GM18517 (cell line): ENCODE data around the gene IGSF9.

Experiments used
- ATAC-seq: cut with Tn5 transposase; IDR thresholded peaks from one replicate; pipeline ENCODE4 v1.9.1; 2021; ENCODE audit warnings: mild to moderate bottlenecking, moderate library complexity; ENCODE audit not compliant: unreplicated experiment

Gene IGSF9

DNA sequence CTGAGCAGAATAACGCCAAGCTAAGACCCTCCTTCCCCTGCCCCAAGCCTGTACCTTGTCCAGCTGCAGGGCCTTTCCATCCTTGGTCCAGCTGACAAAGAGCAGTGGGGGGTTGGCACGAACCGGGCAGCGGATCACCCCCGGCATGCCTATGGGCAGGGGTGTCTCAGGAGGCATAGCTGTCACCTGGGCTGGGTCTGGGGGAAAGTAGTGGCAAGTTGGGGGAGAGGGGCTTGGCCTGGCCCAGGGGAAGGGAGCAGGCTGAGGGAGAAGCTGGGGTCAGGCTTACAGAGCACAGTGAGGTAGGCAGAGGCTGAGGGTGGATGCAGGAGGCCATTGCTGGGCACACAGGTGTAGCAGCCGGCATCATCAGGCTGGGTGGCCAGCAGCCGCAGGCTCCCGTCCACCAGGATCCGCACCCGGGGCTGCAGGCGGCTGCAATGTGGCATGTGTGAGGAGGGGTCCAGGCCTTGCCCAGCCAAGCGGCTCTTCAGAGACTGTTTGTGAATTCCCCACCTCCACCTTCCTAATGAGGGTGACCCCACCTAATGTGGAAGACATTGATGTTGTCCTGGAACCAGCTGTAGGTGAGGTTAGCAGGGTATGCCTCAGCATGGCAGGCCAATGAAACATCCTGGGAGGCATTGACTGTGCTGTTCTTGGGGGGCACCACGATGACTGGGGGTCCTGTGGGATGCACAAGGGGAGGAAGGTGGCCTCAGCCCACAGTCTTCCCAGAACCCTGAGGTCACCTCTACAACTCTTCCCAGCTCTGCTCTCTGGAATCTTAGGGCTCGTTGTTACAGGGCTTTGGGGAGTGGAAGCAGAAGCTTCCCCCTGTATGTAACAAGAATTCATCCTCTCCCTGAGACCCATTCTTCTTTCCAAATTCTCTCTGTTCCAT is 11.0 kb downstream of the IGSF9 start:
- no peak for ATAC-seq

DNA sequence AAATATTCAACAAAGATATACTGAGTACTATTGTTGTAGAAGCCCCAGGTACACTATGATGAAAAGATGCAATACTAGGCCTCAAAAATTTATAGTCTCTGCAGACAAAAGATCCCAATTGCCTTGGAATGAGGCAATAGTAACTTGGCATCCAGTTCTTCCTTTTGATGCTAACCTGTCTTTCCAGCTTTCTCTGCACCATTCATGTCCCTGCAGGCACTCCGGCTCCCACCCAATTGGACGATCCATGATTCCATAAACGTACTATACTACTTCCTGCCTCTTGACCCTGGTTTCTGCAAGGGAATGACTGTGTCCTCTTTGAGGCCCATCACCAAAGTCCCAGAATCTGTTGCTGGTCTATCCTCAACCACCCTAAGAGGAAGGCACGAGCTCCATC is 12.1 kb downstream of the IGSF9 start:
- no peak for ATAC-seq

DNA sequence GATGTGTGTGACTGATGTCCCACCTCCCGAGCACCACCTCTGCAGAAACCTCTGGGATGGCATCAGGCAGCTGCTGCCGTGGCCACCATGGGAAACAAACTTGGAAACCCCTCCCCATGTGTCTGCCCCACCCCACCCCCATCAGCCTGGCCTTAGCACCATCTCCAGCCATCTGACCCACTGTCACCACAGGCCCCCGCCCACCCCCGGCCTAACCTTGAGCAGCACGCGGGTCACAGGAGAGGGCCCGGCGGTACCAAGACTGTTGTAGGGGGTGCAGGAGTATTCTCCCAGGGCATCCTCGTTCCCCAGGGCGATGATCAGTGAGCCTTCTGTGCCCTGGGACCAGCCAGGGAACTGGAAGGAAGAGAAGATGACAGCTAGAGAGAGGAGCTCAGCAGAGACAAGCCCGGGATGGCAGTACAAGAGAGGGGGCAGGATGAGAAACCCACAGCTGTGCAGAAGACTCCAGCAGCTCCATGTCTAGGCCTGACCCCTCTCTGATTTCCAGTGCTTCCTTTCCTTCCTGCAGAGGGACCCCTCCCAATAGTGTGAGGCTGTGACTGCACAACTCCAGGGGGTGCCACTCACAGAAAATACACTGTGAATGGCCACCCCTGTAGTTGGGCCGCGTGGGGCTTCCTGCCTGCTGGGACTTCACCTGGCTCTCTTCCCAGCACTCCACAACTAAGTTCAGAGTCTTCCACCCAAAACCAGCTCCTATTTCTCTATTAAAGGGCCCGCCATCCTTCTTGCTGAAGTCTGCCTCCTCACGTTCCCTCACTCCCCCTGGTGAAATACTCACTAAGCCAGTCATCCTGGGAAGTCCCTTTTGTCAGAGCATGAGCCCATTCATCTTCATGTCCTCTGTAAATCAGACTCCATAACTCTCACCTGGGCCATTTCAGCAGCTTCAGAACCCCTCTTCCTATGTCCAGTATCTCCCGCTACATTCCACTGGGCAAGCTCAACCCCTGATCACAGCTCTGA is 12.8 kb downstream of the IGSF9 start:
- no peak for ATAC-seq

DNA sequence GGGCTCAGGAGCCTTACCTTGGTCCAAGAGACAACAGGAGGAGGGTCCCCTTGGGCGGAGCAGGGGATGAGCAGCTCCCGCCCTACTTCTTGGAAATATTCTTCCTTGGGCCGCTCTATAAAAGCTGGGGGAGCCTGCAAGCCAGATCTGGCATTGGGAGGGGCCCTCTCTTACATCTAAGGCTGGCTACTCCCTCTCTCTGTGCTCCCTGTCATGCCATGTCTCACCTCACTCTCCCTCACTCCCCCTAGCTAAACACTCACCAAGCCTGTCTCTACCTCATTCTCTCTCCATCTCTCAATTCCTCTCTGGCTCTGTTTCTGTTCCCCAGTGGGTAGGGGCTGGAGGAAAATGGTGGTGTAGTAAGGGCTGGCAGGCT is 13.6 kb downstream of the IGSF9 start:
- ATAC-seq, result no peak

GRCh38 chr1:159931101-159931794 is 14.2 kb downstream of the IGSF9 start:
- ATAC-seq, result no peak

DNA sequence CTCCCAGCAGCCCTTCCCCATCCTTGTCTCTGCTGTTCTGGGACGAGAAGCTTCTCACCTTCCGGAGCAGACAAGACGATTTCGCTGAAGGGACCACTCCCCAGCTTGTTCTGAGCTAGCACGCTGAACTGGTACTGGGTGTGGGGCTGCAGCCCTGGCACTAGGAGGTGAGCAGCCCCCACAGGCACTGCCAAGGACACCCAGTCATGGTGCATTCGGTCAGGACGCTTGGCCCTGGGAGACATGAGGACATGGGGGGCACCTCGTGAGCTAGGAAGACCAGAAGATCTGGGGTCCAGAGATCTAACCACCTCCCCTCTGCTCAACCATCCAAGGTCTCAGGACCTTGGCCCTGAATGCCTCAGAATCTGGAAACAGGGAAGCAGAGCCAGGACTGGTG is 14.8 kb downstream of the IGSF9 start:
- ATAC-seq, result no peak

GRCh38 chr1:159930216-159930615 is 15.2 kb downstream of the IGSF9 start:
- no peak for ATAC-seq

DNA sequence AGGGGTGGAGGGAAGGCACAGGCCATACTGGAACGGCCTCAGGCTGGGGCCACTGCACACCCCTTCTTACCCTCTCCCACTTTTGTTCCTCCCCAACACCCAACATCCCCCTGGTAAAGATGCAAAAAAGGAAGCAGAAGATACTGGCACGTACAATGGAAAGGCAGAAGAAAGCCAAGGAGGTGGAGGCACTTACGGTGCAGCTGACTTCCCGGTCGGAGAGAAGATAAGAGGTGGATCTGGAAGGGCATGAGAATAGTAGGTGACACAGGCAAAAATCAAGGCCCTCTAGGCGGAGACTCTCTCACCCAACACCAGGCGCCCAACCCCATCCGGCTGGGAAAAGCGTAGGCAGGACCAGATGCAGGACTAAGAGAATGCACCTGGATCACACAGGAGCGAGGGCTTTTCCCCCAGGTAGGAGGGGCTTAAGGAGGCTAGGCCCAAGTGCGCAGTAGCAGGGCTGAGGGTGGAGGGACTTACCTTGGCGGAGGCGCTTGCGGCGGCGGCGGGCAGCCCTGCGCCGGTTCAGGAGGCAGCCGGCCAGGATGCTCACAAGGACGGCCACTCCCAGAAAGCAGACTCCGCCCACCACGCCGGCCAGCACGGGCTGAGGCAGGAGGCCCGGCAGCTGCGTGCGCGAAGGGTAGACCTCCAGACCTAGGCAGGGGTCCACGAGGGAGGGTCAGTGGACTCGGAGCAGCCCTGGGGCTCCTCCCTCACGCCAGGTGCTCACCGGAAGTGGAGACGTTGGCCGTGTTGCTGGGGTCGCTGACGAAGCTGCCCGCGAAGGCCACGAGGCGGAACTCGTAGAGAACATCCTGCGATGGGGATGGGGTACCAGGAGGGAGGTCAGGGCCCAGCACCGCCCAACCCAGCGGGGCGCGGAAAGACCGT is 16.0 kb downstream of the IGSF9 start:
- ATAC-seq, result no peak

- no peak for ATAC-seq
Observed at GRCh38 chr1:159928491-159929050, 16.8 kb downstream of the IGSF9 start.

- ATAC-seq, result no peak
Observed at GRCh38 chr1:159927849-159928431, 17.5 kb downstream of the IGSF9 start.

DNA sequence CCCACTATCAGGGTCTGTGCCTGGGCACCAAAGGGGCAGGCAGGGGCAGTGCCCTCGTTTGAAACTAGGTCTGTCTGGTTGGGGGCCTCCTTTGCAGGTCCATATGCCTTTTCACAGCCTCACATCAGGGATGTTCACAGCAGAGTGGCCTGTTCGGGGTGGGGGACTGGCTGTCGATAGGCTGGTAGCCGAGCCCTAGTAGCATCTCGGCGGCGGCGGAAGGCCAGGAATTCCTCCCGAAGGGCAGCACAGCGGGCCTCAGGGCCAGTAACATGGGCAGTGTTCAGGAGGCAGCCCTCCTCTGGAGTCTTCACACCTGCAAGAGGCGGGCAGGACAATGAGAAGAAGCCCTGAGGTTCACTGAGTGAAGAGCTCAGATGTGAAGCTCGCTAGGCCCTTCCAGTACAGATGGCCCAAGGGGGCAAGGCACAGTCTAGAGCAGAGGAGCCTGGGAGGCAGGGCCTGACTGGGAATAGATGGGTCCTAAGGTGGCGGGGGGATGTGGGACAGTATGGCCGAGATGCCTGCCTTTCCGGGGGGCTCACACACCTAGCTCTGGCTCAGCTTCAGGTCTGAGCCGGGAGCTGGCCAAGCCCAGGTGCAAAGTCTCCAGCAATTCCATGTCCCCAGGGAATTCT is 18.1 kb downstream of the IGSF9 start:
- no peak for ATAC-seq

- ATAC-seq, result peak; percentile 4
Observed at GRCh38 chr1:159925719-159926078, 19.7 kb downstream of the IGSF9 start.

GRCh38 chr1:159924791-159925718 is 20.4 kb downstream of the IGSF9 start, which contains the start of gene TAGLN2:
Gene TAGLN2 (minus strand): TSS chr1:159925507. CDS start chr1:159920509, 4,998 bp downstream.
- ATAC-seq, result peak; percentile 54

- no peak for ATAC-seq
Observed at GRCh38 chr1:159924025-159924790, 21.2 kb downstream of the IGSF9 start.

DNA sequence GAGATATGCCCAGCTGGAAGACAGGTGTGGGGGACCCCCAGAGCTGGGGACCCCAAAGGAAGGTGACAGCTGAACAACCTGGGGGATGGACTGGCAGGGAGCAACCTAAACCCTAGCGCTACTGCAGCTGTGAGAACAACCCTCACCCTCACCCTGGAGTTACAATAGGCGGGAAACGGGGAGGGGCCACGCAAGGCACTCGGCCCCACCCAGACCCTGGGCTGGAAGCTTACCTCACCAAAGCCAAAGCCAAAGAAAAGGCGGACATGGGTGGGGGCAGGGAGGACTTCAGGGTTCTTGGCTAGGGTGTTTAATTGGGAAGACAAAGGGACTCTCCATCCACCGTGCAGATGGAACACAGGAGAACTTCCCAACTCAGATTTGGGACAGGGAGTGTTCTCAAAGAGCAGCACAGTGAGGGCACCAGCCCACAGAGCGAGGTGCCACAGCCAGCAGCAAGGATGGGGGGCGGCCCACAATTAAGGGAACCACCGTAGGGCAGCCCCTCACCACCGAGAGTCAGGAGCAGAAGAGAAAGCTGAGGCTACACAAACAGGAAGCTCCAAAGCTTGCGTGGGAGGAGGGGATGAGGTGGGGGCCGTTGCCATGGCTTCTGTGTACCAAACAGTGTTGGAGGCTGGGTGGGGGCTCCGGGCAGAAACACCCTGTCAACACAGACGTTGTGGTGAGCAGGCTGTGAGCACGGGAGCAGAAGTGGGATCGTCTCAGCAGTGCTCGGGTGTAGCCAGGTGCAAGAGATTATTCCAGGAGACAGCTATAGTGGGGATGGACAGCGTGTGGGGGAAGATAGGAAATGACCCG is 22.0 kb downstream of the IGSF9 start:
- peak; percentile 34 for ATAC-seq

DNA sequence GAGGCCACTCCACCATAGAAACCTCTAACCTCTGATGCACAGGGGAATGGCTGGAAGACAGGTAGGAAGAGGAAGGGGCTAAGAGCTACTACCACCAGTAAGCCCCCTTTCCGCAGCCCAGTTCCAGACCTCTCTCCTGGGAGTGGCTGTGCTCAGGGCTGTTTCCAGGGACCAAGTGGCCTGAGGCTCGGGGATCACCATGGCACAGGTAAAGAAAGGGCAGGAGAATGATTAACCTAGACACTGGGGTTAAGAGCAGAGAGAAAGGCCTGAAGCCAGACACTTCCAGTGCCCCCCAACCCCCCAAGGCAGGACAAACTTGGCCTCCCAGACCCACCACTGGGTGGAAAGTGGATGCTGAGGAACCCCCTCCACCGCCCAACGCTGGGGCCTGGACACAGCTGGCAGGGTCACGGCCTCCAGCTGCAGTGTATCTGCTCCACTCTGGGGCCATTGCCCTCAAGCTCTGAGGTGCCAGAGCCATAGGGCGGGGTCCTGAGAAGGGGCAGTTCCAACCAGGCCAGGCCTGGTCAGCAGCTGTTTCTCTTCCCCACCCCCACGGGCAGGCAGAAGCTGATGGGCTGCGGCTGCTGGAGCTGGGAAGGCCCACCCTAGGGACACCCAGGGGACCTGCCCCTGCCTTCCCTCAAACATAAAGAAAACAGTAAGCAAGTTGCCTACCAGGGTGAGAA is 22.8 kb downstream of the IGSF9 start:
- no peak for ATAC-seq
